ENCODE measurements around the gene CPNE5. TPM values are rescaled to one million over a fixed set of nuclear protein-coding genes. Genes with fewer than 3 reads are reported as not detected.

The CPNE5 gene
- total RNA-seq, 1 experiment from 2014 or later: 0.37 TPM

- H3K27ac ChIP-seq: no peak overlapping the region
- no peak overlapping the region for H3K4me3 ChIP-seq
- H4K20me1 ChIP-seq (ENCODE audit: insufficient read depth): no peaks in the 10 kb centered on the region
- H2AFZ ChIP-seq: no peak overlapping the region
- no peak for DNase-seq
- H3K36me3 ChIP-seq (ENCODE audit: low read depth): no peaks in the 10 kb centered on the region
- no peaks in the 10 kb centered on the region for H3K79me2 ChIP-seq (ENCODE audit: low read depth)
- ChIA-PET CTCF (no interaction called here), POLR2A (ENCODE audit: unreplicated experiment) (no interaction called here)
- no peaks in the 10 kb centered on the region for H3K9me3 ChIP-seq (ENCODE audit: insufficient read depth, low read depth)
- no TSS peak for BruUV-seq (replicated peaks)
- H3F3A ChIP-seq (ENCODE audit: insufficient read depth, low read depth): no peaks in the 10 kb centered on the region
- intact Hi-C loops (cut with micrococcal nuclease; ENCODE audit: unreplicated experiment): no loop called here
- no peaks in the 10 kb centered on the region for H3K27me3 ChIP-seq (ENCODE audit: insufficient read depth, low read depth)
- TF ChIP-seq, protein P1, sequence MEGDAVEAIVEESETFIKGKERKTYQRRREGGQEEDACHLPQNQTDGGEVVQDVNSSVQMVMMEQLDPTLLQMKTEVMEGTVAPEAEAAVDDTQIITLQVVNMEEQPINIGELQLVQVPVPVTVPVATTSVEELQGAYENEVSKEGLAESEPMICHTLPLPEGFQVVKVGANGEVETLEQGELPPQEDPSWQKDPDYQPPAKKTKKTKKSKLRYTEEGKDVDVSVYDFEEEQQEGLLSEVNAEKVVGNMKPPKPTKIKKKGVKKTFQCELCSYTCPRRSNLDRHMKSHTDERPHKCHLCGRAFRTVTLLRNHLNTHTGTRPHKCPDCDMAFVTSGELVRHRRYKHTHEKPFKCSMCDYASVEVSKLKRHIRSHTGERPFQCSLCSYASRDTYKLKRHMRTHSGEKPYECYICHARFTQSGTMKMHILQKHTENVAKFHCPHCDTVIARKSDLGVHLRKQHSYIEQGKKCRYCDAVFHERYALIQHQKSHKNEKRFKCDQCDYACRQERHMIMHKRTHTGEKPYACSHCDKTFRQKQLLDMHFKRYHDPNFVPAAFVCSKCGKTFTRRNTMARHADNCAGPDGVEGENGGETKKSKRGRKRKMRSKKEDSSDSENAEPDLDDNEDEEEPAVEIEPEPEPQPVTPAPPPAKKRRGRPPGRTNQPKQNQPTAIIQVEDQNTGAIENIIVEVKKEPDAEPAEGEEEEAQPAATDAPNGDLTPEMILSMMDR (conservative IDR thresholded peaks at IDR 0.05): no peak
- TF ChIP-seq EZH2 (IDR thresholded peaks at IDR 0.05; ENCODE audit: low read depth): no peak
- H3K9me2 ChIP-seq (ENCODE audit: insufficient read depth): no peaks in the 10 kb centered on the region
- H3K4me2 ChIP-seq: no peak overlapping the region
- H3K4me1 ChIP-seq (replicated peaks; ENCODE audit: insufficient read depth): no peaks in the 10 kb centered on the region
These were observed 38.8 kb downstream of the CPNE5 start for GRCh38 chr6:36800223-36801076.

DNA sequence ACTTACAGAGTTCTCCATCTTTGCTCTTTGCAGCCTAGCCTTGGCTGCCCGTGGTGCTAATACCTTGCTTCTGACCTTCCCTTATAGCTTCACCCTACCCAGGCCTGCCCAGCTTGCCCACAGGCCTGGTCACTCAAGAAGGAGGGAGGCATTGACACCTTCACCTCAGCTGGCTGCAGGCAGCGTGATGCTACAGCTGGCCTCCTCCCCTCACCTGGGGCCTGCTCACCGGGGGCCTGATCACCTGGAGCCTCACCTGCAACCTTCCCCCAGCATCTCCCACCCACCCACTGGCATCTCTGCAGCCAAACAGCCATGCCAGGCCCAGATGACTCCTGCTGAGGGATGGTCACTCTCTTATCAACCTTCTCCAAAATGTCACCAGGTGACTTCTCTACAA, 40.4 kb downstream of the CPNE5 start:
- Histone ChIP-seq H3K36me3 (ENCODE audit: low read depth) (no peaks in the 10 kb centered on the region), H3K79me2 (ENCODE audit: low read depth) (no peaks in the 10 kb centered on the region), H3K27me3 (ENCODE audit: insufficient read depth, low read depth) (peaks cover 9% of the 10 kb centered on the region; the same call in 1 of the 2 replicates), H3K9me3 (ENCODE audit: insufficient read depth, low read depth) (no peaks in the 10 kb centered on the region), H4K20me1 (ENCODE audit: insufficient read depth) (no peaks in the 10 kb centered on the region), H3K27ac (no peak overlapping the region), H3K9me2 (ENCODE audit: insufficient read depth) (no peaks in the 10 kb centered on the region), H3K4me1 (replicated peaks; ENCODE audit: insufficient read depth) (no peaks in the 10 kb centered on the region), H3K4me2 (no peak overlapping the region), H2AFZ (no peak overlapping the region), H3K4me3 (no peak overlapping the region), H3F3A (ENCODE audit: insufficient read depth, low read depth) (no peaks in the 10 kb centered on the region)
- TF ChIP-seq EZH2 (IDR thresholded peaks at IDR 0.05; ENCODE audit: low read depth): no peak
- TF ChIP-seq, protein P1 (conservative IDR thresholded peaks at IDR 0.05): no peak
- CTCF ChIA-PET: no interaction called here
- BruUV-seq (replicated peaks): no TSS peak
- intact Hi-C loops (cut with micrococcal nuclease; ENCODE audit: unreplicated experiment): no loop called here
- no peak for DNase-seq
- POLR2A ChIA-PET (ENCODE audit: unreplicated experiment): no interaction called here

DNA sequence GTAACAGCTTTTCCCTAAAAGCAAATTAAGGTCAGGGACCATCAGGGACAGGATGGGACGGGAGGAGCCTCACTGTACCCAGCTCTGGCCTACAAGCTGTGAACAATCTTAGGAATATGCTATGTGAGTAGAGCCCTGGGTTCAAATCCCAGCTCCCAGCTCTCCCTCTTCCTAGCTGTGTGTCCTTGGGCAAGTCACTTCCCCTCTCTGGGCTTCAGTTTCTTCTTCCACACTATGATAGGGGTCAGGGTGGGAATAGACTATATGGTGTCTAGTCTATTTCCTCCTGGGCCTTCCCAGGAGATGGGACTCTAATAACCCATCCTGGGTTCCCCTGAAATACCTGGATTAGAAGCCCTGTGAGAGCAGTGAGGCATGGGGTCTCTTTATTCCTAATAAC, 41.6 kb downstream of the CPNE5 start:
- ChIA-PET CTCF (no interaction called here), POLR2A (ENCODE audit: unreplicated experiment) (no interaction called here)
- no peak for DNase-seq
- BruUV-seq (replicated peaks): no TSS peak
- Histone ChIP-seq H3K4me1 (replicated peaks; ENCODE audit: insufficient read depth) (no peaks in the 10 kb centered on the region), H4K20me1 (ENCODE audit: insufficient read depth) (no peaks in the 10 kb centered on the region), H3K4me3 (no peak overlapping the region), H3K9me2 (ENCODE audit: insufficient read depth) (no peaks in the 10 kb centered on the region), H3K4me2 (no peak overlapping the region), H3K27me3 (ENCODE audit: insufficient read depth, low read depth) (peaks cover 19% of the 10 kb centered on the region), H3K9me3 (ENCODE audit: insufficient read depth, low read depth) (no peaks in the 10 kb centered on the region), H3K36me3 (ENCODE audit: low read depth) (no peaks in the 10 kb centered on the region), H2AFZ (no peak overlapping the region), H3F3A (ENCODE audit: insufficient read depth, low read depth) (no peaks in the 10 kb centered on the region), H3K79me2 (ENCODE audit: low read depth) (no peaks in the 10 kb centered on the region), H3K27ac (no peak overlapping the region)
- TF ChIP-seq, protein P1 (conservative IDR thresholded peaks at IDR 0.05): no peak
- TF ChIP-seq EZH2 (IDR thresholded peaks at IDR 0.05; ENCODE audit: low read depth): no peak
- intact Hi-C loops (cut with micrococcal nuclease; ENCODE audit: unreplicated experiment): no loop called here

All from PC-9 (cell line).